ENCODE results near the gene ARID5A. TPM values are rescaled to one million over a fixed set of nuclear protein-coding genes. Genes with fewer than 3 reads are reported as not detected.

ARID5A gene
- total and polyA plus RNA-seq, 10 of the 15 experiments (the other 5 are each of a cell fraction or from before 2014, with no cell fraction given): 0.76 to 87.1 (median 37.6) TPM

DNA sequence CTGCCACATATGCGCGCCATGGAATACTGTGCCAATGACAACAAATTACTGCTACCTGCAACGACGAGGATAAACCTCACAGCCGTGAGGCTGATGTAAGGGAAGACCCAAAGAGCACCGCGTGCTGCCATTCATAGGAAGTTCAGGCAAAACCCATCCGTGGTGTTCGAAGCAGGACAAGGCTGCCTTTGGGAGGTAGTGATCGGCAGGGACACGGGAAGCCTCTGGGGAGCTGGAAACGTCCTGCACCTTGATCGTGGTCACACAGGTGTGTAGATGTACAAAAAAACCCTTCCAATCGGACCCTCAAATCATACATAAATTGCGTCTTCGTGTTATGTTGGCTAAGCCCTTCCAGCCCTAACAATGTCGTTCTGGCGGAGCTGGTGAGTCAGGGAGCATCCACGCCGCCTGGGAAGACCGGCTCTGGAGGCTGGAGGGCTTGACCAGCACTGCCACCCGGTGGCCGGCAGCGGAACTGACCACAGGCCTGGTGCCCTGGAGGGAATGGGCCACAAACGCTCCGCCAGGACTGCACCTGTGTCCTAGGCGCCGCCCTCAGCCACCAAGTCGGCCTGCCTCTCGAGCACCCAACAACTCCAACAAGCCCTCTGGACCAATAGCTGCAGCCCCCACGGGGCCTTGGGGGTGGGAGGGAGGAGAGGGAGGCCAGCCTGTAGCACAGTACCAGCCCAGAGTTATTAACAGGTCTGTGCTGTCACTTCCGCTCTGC is 27.3 kb upstream of the ARID5A start (continued):
- TF ChIP-seq, protein P1, sequence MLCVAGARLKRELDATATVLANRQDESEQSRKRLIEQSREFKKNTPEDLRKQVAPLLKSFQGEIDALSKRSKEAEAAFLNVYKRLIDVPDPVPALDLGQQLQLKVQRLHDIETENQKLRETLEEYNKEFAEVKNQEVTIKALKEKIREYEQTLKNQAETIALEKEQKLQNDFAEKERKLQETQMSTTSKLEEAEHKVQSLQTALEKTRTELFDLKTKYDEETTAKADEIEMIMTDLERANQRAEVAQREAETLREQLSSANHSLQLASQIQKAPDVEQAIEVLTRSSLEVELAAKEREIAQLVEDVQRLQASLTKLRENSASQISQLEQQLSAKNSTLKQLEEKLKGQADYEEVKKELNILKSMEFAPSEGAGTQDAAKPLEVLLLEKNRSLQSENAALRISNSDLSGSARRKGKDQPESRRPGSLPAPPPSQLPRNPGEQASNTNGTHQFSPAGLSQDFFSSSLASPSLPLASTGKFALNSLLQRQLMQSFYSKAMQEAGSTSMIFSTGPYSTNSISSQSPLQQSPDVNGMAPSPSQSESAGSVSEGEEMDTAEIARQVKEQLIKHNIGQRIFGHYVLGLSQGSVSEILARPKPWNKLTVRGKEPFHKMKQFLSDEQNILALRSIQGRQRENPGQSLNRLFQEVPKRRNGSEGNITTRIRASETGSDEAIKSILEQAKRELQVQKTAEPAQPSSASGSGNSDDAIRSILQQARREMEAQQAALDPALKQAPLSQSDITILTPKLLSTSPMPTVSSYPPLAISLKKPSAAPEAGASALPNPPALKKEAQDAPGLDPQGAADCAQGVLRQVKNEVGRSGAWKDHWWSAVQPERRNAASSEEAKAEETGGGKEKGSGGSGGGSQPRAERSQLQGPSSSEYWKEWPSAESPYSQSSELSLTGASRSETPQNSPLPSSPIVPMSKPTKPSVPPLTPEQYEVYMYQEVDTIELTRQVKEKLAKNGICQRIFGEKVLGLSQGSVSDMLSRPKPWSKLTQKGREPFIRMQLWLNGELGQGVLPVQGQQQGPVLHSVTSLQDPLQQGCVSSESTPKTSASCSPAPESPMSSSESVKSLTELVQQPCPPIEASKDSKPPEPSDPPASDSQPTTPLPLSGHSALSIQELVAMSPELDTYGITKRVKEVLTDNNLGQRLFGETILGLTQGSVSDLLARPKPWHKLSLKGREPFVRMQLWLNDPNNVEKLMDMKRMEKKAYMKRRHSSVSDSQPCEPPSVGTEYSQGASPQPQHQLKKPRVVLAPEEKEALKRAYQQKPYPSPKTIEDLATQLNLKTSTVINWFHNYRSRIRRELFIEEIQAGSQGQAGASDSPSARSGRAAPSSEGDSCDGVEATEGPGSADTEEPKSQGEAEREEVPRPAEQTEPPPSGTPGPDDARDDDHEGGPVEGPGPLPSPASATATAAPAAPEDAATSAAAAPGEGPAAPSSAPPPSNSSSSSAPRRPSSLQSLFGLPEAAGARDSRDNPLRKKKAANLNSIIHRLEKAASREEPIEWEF (IDR thresholded peaks at IDR 0.05; ENCODE audit: insufficient replicate concordance, low read depth, low read length): no peak
- no peak for TF ChIP-seq NFXL1 (IDR thresholded peaks at IDR 0.05; ENCODE audit: borderline replicate concordance)
- TF ChIP-seq YY1 (IDR thresholded peaks at IDR 0.05; ENCODE audit: low read depth, low read length): peak; percentile 75
- TF ChIP-seq HDGF (IDR thresholded peaks at IDR 0.05): peak; percentile 74; the same call in 1 of the 2 replicates
- 0 out of 2 replicates have a peak, but pooled peaks have one; percentile 10 for TF ChIP-seq ZNF24 (IDR thresholded peaks at IDR 0.05)
- TF ChIP-seq SUPT20H (IDR thresholded peaks at IDR 0.05; ENCODE audit: borderline replicate concordance, control insufficient read depth, low read depth, low read length): no peak
- no peak for TF ChIP-seq BRCA1 (IDR thresholded peaks at IDR 0.05; ENCODE audit: low read depth, low read length)
- no peak for TF ChIP-seq ZNF207 (IDR thresholded peaks at IDR 0.05; ENCODE audit: borderline replicate concordance)
- TF ChIP-seq, protein P2, sequence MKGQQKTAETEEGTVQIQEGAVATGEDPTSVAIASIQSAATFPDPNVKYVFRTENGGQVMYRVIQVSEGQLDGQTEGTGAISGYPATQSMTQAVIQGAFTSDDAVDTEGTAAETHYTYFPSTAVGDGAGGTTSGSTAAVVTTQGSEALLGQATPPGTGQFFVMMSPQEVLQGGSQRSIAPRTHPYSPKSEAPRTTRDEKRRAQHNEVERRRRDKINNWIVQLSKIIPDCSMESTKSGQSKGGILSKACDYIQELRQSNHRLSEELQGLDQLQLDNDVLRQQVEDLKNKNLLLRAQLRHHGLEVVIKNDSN (IDR thresholded peaks at IDR 0.05; ENCODE audit: borderline replicate concordance, extremely low read length, insufficient read depth, low read depth, low read length): no peak
- TF ChIP-seq BMI1 (IDR thresholded peaks at IDR 0.05; ENCODE audit: borderline replicate concordance): no peak
- TF ChIP-seq, protein P3, sequence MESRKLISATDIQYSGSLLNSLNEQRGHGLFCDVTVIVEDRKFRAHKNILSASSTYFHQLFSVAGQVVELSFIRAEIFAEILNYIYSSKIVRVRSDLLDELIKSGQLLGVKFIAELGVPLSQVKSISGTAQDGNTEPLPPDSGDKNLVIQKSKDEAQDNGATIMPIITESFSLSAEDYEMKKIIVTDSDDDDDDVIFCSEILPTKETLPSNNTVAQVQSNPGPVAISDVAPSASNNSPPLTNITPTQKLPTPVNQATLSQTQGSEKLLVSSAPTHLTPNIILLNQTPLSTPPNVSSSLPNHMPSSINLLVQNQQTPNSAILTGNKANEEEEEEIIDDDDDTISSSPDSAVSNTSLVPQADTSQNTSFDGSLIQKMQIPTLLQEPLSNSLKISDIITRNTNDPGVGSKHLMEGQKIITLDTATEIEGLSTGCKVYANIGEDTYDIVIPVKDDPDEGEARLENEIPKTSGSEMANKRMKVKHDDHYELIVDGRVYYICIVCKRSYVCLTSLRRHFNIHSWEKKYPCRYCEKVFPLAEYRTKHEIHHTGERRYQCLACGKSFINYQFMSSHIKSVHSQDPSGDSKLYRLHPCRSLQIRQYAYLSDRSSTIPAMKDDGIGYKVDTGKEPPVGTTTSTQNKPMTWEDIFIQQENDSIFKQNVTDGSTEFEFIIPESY (IDR thresholded peaks at IDR 0.05): no peak
- TF ChIP-seq, protein P4, sequence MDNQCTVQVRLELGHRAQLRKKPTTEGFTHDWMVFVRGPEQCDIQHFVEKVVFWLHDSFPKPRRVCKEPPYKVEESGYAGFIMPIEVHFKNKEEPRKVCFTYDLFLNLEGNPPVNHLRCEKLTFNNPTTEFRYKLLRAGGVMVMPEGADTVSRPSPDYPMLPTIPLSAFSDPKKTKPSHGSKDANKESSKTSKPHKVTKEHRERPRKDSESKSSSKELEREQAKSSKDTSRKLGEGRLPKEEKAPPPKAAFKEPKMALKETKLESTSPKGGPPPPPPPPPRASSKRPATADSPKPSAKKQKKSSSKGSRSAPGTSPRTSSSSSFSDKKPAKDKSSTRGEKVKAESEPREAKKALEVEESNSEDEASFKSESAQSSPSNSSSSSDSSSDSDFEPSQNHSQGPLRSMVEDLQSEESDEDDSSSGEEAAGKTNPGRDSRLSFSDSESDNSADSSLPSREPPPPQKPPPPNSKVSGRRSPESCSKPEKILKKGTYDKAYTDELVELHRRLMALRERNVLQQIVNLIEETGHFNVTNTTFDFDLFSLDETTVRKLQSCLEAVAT (IDR thresholded peaks at IDR 0.05): peak; percentile 71; the same call in 1 of the 2 replicates
- 0 out of 2 replicates have a peak, but pooled peaks have one; percentile 28 for TF ChIP-seq GATAD2B (conservative IDR thresholded peaks at IDR 0.05; ENCODE audit: low read depth)
- TF ChIP-seq NR2F1 (conservative IDR thresholded peaks at IDR 0.05): peak; percentile 20; the same call in 1 of the 2 replicates
- no peak for TF ChIP-seq NR2C1 (IDR thresholded peaks at IDR 0.05)
- TF ChIP-seq EED (IDR thresholded peaks at IDR 0.05; ENCODE audit: low read depth): peak; percentile 40; the same call in 1 of the 2 replicates
- peak; percentile 95 for TF ChIP-seq RUNX3 (IDR thresholded peaks at IDR 0.05; ENCODE audit: low read length)
- no peak for TF ChIP-seq ESRRA (IDR thresholded peaks at IDR 0.05; ENCODE audit: low read length)
- TF ChIP-seq MXI1 (IDR thresholded peaks at IDR 0.05; ENCODE audit: low read depth, low read length): 0 out of 2 replicates have a peak, but pooled peaks have one; percentile 20

All from GM12878 (cell line).